ENCODE data around the gene ZNF598.
"Not testable (repeated sequence)": the region's sequence is repeated elsewhere in the genome, so short reads cannot be mapped to it uniquely, and the experiment has no call there.

ZNF598 gene

GRCh38 chr16:2040041-2040786 lies 30.6 kb upstream of the ZNF598 start:
- DNase-seq: no peak

GRCh38 chr16:2039274-2040031 lies 29.8 kb upstream of the ZNF598 start:
- peak; percentile 33 for DNase-seq

- no peak for DNase-seq
Observed at GRCh38 chr16:2038382-2039231, 29.0 kb upstream of the ZNF598 start.

- no peak for DNase-seq
Observed at GRCh38 chr16:2037647-2038381, 28.2 kb upstream of the ZNF598 start.

GRCh38 chr16:2037115-2037514 lies 27.5 kb upstream of the ZNF598 start:
- DNase-seq: no peak

- DNase-seq: no peak
Observed at GRCh38 chr16:2036200-2036966, 26.8 kb upstream of the ZNF598 start.

GRCh38 chr16:2035431-2036199 lies 26.0 kb upstream of the ZNF598 start:
- DNase-seq: peak; percentile 33

GRCh38 chr16:2034696-2035430 lies 25.2 kb upstream of the ZNF598 start:
- DNase-seq: no peak

GRCh38 chr16:2033909-2034695 lies 24.5 kb upstream of the ZNF598 start:
- DNase-seq: not testable (repeated sequence)

GRCh38 chr16:2033057-2033908 lies 23.7 kb upstream of the ZNF598 start:
- no peak for DNase-seq

- no peak for DNase-seq
Observed at GRCh38 chr16:2032285-2033056, 22.9 kb upstream of the ZNF598 start.

GRCh38 chr16:2031081-2031577 lies 21.5 kb upstream of the ZNF598 start:
- no peak for DNase-seq

GRCh38 chr16:2030036-2030435 lies 20.4 kb upstream of the ZNF598 start:
- no peak for DNase-seq

GRCh38 chr16:2029350-2029749 lies 19.7 kb upstream of the ZNF598 start:
- DNase-seq: no peak

- no peak for DNase-seq
Observed at GRCh38 chr16:2028620-2029220, 19.1 kb upstream of the ZNF598 start.

- no peak for DNase-seq
Observed at GRCh38 chr16:2028146-2028545, 18.5 kb upstream of the ZNF598 start.
